HepG2 (cell line): ENCODE results near the gene CLP1.

ENCODE experiments used
- ELF1 ChIP-seq: sonication (generic); formaldehyde crosslinking; IDR thresholded peaks from 2 replicates; pipeline ENCODE4 v1.4.0; 2020; ENCODE audit warnings: missing genetic modification reagents
- PITX1 ChIP-seq: sonication (generic); formaldehyde crosslinking; IDR thresholded peaks from 2 replicates; pipeline ENCODE4 v1.5.1; 2020; ENCODE audit warnings: mild to moderate bottlenecking, missing genetic modification reagents
- SIN3A ChIP-seq: IDR thresholded peaks from 2 replicates; pipeline ENCODE4 v1.6.1; 2011; ENCODE audit warnings: low read depth, mild to moderate bottlenecking, control low read depth, low read length, borderline replicate concordance

GRCh38 chr11:57703341-57703740, 45.8 kb downstream of the CLP1 start:
- TF ChIP-seq PITX1 (CRISPR knock-in tag) = no peak
- TF ChIP-seq ELF1 (CRISPR knock-in tag) = no peak
- no peak for TF ChIP-seq SIN3A
